Vagina (tissue), 2 donors: ENCODE data around the gene MAN1C1. TPM values are rescaled to one million over a fixed set of nuclear protein-coding genes. Genes with fewer than 3 reads are reported as not detected.

Experiments used
- DNase-seq, 2 donors: peaks; one replicate each; pipeline ENCODE4 v3.0.0-alpha.2; 2017; ENCODE audit errors: extremely low spot score in 2 of 2
- H3K27ac ChIP-seq: fragments of 200-600 bp; sonication (generic); one replicate; pipeline ENCODE4 v1.5.1; 2019
- H3K27me3 ChIP-seq: fragments of 200-600 bp; sonication (generic); one replicate; pipeline ENCODE4 v1.5.1; 2019
- H3K36me3 ChIP-seq, 2 donors: fragments of 200-600 bp; sonication (generic); one replicate each; pipeline ENCODE4 v1.5.1; 2017 to 2019
- H3K4me1 ChIP-seq: fragments of 200-600 bp; sonication (generic); one replicate; pipeline ENCODE4 v1.5.1; 2019
- H3K4me3 ChIP-seq, 2 donors: fragments of 200-600 bp; sonication (generic); 1 replicate in 1 of 2; 2 replicates in 1 of 2; pipeline ENCODE4 v1.5.1; 2016 to 2019
- H3K9me3 ChIP-seq: fragments of 200-600 bp; sonication (generic); one replicate; pipeline ENCODE4 v1.5.1; 2019
- POLR2A ChIP-seq, 2 donors: fragments of 450-650 bp; IDR thresholded peaks; one replicate each; pipeline ENCODE4 v1.6.1; 2017; ENCODE audit warnings: antibody characterized with exemption in 2 of 2, mild to moderate bottlenecking in 2 of 2, moderate library complexity in 2 of 2
- POLR2AphosphoS5 ChIP-seq, 2 donors: sonication (generic); formaldehyde crosslinking; IDR thresholded peaks; one replicate each; pipeline ENCODE4 v1.9.0; 2017; ENCODE audit warnings: antibody characterized with exemption in 2 of 2, mild to moderate bottlenecking in 2 of 2, low read depth in 1 of 2; ENCODE audit not compliant: insufficient read depth in 1 of 2
- intact Hi-C: fragments of 100-400 bp; cut with DNase I; formaldehyde crosslinking; loops from one replicate; pipeline ENCODE4 v1.15.1; 2023
- total RNA-seq: library from RNA; depleted of rRNA; stranded (reverse); fragments of >200 nt; gene quantifications from one replicate; pipeline ENCODE4 v1.2.3, GENCODE V29; 2016
- TF ChIP-seq, protein P1 (sequence below), 3 experiments: fragments of 450-650 bp in 2 of 3; fragments of 200-600 bp in 1 of 3; sonication (generic) in 1 of 3; IDR thresholded peaks; one replicate each; pipeline ENCODE4 v1.5.1; 2017 to 2019; ENCODE audit warnings: antibody characterized with exemption in 3 of 3, mild to moderate bottlenecking in 2 of 3, moderate library complexity in 2 of 3

MAN1C1 gene
- total RNA-seq, 1 donor from 2014 or later = 31.4 TPM

DNA sequence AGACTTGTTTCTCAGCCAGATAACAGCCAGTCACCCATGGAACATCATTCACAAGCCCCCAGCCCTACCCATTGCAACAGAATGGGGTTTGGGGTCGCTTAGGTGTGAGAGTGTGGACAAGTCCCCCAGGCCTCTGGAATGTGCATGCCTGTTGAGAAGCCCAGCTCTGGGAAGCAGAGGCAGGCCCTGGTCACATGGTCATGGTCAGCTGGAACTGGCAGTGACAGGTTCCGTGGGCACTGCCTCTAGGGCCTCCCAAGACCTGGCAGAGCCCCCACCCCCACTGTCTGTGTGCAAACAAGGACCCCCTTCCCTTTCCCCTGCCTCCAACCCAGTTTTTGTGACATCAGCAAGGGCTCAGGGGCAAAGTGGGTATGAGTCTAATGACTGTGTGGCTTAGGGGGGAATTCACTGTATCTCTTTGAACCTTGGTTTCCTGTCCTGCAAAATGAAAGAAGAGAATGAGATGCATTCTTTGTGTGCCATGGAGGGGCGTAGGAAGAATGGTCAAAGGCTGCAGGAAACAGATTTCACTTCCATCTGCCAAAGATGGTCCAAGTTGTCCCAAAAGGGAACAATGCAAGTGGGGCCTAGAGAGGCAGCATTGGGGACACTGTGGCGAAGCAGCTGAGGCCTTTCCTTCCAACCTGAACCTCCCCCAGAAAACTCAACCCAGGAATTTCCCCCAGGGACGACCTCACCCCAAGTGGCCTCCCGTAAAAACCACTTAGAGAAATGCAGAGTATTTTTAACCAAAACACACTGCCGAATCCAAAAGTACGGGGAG, 148.7 kb downstream of the MAN1C1 start:
- Histone ChIP-seq H3K4me1 (peaks cover 26% of the 10 kb centered on the region), H3K27ac (peak overlapping the region; percentile 65), H3K27me3 (no peaks in the 10 kb centered on the region), H3K9me3 (no peaks in the 10 kb centered on the region), H3K36me3 (no peaks in the 10 kb centered on the region), H3K4me3 (no peak overlapping the region)
- DNase-seq = no peak
- TF ChIP-seq POLR2A (IDR thresholded peaks at IDR 0.05) (no peak), POLR2AphosphoS5 (IDR thresholded peaks at IDR 0.05; ENCODE audit: insufficient read depth in 1 of 2, low read depth in 1 of 2) (no peak)
- TF ChIP-seq, protein P1, sequence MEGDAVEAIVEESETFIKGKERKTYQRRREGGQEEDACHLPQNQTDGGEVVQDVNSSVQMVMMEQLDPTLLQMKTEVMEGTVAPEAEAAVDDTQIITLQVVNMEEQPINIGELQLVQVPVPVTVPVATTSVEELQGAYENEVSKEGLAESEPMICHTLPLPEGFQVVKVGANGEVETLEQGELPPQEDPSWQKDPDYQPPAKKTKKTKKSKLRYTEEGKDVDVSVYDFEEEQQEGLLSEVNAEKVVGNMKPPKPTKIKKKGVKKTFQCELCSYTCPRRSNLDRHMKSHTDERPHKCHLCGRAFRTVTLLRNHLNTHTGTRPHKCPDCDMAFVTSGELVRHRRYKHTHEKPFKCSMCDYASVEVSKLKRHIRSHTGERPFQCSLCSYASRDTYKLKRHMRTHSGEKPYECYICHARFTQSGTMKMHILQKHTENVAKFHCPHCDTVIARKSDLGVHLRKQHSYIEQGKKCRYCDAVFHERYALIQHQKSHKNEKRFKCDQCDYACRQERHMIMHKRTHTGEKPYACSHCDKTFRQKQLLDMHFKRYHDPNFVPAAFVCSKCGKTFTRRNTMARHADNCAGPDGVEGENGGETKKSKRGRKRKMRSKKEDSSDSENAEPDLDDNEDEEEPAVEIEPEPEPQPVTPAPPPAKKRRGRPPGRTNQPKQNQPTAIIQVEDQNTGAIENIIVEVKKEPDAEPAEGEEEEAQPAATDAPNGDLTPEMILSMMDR (IDR thresholded peaks at IDR 0.05) = no peak
- intact Hi-C loops = no loop called here

DNA sequence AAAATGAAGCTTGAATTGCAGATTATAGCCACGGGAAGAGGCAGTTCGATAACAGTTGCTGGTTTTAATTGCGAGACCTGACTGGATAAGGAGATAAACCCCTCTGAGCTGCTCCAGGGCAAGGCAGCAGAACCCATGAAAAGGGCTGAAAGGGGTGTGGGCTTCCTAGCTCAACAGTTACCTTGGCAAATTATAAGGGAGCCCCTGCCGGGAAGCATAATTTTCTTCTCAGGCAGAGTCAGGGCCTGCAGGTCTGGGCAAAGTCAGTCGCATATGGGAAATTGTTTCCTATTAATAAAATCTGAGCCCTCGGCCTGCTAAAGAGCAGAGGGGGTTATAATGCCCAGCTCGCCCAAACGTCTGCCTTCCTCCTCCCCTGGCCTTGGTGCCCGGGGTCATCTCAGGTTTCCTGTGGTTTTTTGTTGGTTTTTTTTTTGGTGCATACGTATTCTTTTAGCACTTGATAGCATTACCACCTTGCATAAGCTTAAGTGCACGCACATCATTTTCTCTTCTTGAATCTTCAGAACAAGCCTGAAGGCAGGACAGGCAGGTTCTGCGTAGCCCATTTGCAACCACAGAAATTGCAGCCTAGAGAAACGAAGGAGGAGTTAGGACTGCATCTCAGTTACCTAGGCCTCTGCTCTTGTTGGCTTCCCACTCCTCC, 149.5 kb downstream of the MAN1C1 start:
- no peak for DNase-seq
- H3K36me3 ChIP-seq = no peaks in the 10 kb centered on the region
- no peaks in the 10 kb centered on the region for H3K27me3 ChIP-seq
- H3K27ac ChIP-seq = peak overlapping the region; percentile 65
- H3K4me3 ChIP-seq = no peak overlapping the region
- H3K9me3 ChIP-seq = no peaks in the 10 kb centered on the region
- intact Hi-C loops = no loop called here
- TF ChIP-seq, protein P1 (IDR thresholded peaks at IDR 0.05) = no peak
- TF ChIP-seq POLR2A (IDR thresholded peaks at IDR 0.05) = no peak
- no peak for TF ChIP-seq POLR2AphosphoS5 (IDR thresholded peaks at IDR 0.05; ENCODE audit: insufficient read depth in 1 of 2, low read depth in 1 of 2)
- peaks cover 34% of the 10 kb centered on the region for H3K4me1 ChIP-seq

DNA sequence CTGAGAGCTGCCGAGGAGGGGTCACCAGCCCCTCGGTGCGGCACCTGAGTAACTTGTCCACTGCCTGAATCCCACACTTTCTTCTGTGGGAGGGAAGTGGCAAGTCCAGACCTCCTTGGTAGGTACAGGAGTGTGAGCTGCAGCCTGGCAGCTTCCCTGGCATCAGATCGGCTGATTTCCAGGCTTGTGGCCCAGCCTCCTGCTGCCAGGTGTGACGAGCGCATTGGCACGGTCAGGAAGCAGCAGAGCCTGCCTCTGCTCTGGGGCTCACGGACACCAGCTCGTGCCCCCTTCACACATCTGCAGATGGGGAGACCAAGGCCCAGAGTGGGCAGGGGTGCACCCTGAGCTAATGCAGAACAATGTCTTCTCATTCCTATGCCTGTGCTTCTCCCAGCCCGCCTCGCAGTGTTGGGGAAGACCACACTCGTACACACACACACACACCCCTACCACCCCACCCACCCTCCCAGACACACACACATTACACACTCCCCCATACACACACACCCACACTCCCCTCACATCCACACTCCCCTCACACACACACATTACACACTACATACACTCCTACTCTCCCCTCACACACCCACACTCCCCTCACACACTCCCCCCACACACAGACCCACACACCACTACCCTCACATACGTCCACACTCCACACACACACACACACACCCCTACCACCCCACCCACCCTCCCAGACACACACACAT, 150.3 kb downstream of the MAN1C1 start:
- intact Hi-C loops = no loop called here
- peak overlapping the region; percentile 65 for H3K27ac ChIP-seq

DNA sequence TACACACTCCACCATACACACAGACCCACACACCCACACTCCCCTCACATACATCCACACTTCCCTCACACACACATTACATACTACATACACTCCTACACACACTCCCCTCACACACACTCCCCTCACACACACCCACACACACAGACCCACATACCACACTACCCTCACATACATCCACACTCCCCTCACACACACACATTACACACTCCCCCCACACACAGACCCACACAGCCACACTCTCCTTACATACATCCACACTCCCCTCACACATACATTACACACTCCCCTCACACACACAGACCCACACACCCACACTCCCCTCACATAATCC, 150.8 kb downstream of the MAN1C1 start:
- TF ChIP-seq, protein P1 (IDR thresholded peaks at IDR 0.05) = no peak
- no peak for TF ChIP-seq POLR2AphosphoS5 (IDR thresholded peaks at IDR 0.05; ENCODE audit: insufficient read depth in 1 of 2, low read depth in 1 of 2)
- no peak for TF ChIP-seq POLR2A (IDR thresholded peaks at IDR 0.05)
- DNase-seq = no peak
- H3K9me3 ChIP-seq = no peaks in the 10 kb centered on the region
- H3K27me3 ChIP-seq = no peaks in the 10 kb centered on the region
- no peak overlapping the region for H3K27ac ChIP-seq
- no peaks in the 10 kb centered on the region for H3K36me3 ChIP-seq
- intact Hi-C loops = no loop called here
- peaks cover 40% of the 10 kb centered on the region for H3K4me1 ChIP-seq
- H3K4me3 ChIP-seq = no peak overlapping the region

More for the DNA sequence above, 150.3 kb downstream of the MAN1C1 start:
- TF ChIP-seq POLR2AphosphoS5 (IDR thresholded peaks at IDR 0.05; ENCODE audit: insufficient read depth in 1 of 2, low read depth in 1 of 2) (no peak), POLR2A (IDR thresholded peaks at IDR 0.05) (no peak)
- TF ChIP-seq, protein P1 (IDR thresholded peaks at IDR 0.05) = no peak
- no peak for DNase-seq
- Histone ChIP-seq H3K27me3 (no peaks in the 10 kb centered on the region), H3K36me3 (no peaks in the 10 kb centered on the region), H3K9me3 (no peaks in the 10 kb centered on the region), H3K4me3 (no peak overlapping the region), H3K4me1 (peaks cover 40% of the 10 kb centered on the region)
